Loucy (cell line): ENCODE measurements around the gene IFI44L.

Experiments
- H2AFZ ChIP-seq: fragments of 200-600 bp; sonication (generic); 2 replicates; pipeline ENCODE4 v1.6.0; 2016; ENCODE audit warnings: antibody characterized with exemption, mild to moderate bottlenecking, low read length, moderate library complexity
- H3F3A ChIP-seq: fragments of 200-600 bp; 2 replicates; pipeline ENCODE4 v1.6.0; 2016; ENCODE audit warnings: antibody characterized with exemption, low read depth, mild to moderate bottlenecking
- H3K27me3 ChIP-seq: fragments of 200-600 bp; sonication (generic); 2 replicates; pipeline ENCODE4 v1.6.1; 2014; ENCODE audit warnings: low read length, mild to moderate bottlenecking; ENCODE audit not compliant: insufficient read depth, poor library complexity, severe bottlenecking
- H3K36me3 ChIP-seq: fragments of 200-600 bp; sonication (generic); 2 replicates; pipeline ENCODE4 v1.6.1; 2016; ENCODE audit warnings: low read length; ENCODE audit not compliant: insufficient read depth
- H3K4me1 ChIP-seq: fragments of 200-600 bp; sonication (generic); 2 replicates; pipeline ENCODE4 v1.5.1; 2014; ENCODE audit warnings: low read length, mild to moderate bottlenecking; ENCODE audit not compliant: insufficient read depth, poor library complexity, severe bottlenecking
- H3K4me2 ChIP-seq: fragments of 200-600 bp; sonication (generic); 2 replicates; pipeline ENCODE4 v1.6.0; 2014; ENCODE audit warnings: antibody characterized with exemption, low read length, low read depth, mild to moderate bottlenecking; ENCODE audit not compliant: poor library complexity, severe bottlenecking
- H3K4me3 ChIP-seq: fragments of 200-600 bp; sonication (generic); 2 replicates; pipeline ENCODE4 v1.5.1; 2014; ENCODE audit warnings: low read length, mild to moderate bottlenecking, mixed read lengths; ENCODE audit not compliant: poor library complexity, severe bottlenecking
- H3K79me2 ChIP-seq: fragments of 200-600 bp; sonication (generic); 2 replicates; pipeline ENCODE4 v1.6.1; 2014; ENCODE audit warnings: low read length; ENCODE audit not compliant: insufficient read depth
- H3K9ac ChIP-seq: fragments of 200-600 bp; sonication (generic); 2 replicates; pipeline ENCODE4 v1.6.0; 2014; ENCODE audit warnings: mild to moderate bottlenecking, low read depth, low read length, moderate library complexity; ENCODE audit not compliant: poor library complexity, severe bottlenecking
- H3K9me2 ChIP-seq: fragments of 200-600 bp; sonication (generic); replicated peaks from 2 replicates; pipeline ENCODE4 v1.6.1; 2016; ENCODE audit warnings: low read depth, low read length, mixed read lengths
- H3K9me3 ChIP-seq: fragments of 200-600 bp; sonication (generic); 2 replicates; pipeline ENCODE4 v1.6.1; 2014; ENCODE audit warnings: mild to moderate bottlenecking, antibody characterized with exemption, low read length, low read depth; ENCODE audit not compliant: insufficient read depth
- H4K20me1 ChIP-seq: fragments of 200-600 bp; sonication (generic); 2 replicates; pipeline ENCODE4 v1.6.0; 2014; ENCODE audit warnings: antibody characterized with exemption, low read length, mild to moderate bottlenecking; ENCODE audit not compliant: insufficient read depth, poor library complexity, severe bottlenecking
- EZH2phosphoT487 ChIP-seq: fragments of 200-600 bp; IDR thresholded peaks from 2 replicates; pipeline ENCODE4 v1.6.1; 2018; ENCODE audit warnings: antibody characterized with exemption, mild to moderate bottlenecking, moderate library complexity, borderline replicate concordance
- TF ChIP-seq, protein P1 (sequence below): fragments of 200-600 bp; sonication (generic); conservative IDR thresholded peaks from 2 replicates; pipeline ENCODE4 v1.5.1; 2014; ENCODE audit warnings: mild to moderate bottlenecking, antibody characterized with exemption, low read length

IFI44L gene

DNA sequence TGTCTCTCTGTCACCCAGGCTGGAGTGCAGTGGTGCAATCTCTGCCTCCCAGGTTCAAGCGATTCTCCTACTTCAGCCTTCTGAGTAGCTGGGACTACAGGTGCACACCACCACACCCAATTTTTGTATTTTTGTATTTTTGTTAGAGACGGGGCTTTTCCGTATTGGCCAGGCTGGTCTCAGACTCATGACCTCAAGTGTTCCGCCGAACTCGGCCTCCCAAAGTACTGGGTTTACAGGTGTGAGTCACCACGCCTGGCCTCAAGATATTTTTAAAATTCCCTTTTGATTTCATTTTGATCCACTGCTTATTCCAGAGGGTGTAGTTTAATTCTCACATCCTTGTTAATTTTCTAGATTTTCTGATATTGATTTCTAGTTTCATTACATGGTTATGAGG is 3.8 kb downstream of the IFI44L start:
- 0 out of 2 replicates have a peak, but pooled peaks cover 5% of the 10 kb centered on the region for H3F3A ChIP-seq
- no peak overlapping the region for H3K4me3 ChIP-seq
- no peaks in the 10 kb centered on the region for H3K9me2 ChIP-seq
- H3K79me2 ChIP-seq: no peaks in the 10 kb centered on the region
- H4K20me1 ChIP-seq: no peaks in the 10 kb centered on the region
- peaks cover 11% of the 10 kb centered on the region for H3K4me1 ChIP-seq
- H2AFZ ChIP-seq: no peak overlapping the region
- H3K36me3 ChIP-seq: no peaks in the 10 kb centered on the region
- no peaks in the 10 kb centered on the region for H3K27me3 ChIP-seq
- H3K4me2 ChIP-seq: no peak overlapping the region
- no peak overlapping the region for H3K9ac ChIP-seq
- TF ChIP-seq, protein P1, sequence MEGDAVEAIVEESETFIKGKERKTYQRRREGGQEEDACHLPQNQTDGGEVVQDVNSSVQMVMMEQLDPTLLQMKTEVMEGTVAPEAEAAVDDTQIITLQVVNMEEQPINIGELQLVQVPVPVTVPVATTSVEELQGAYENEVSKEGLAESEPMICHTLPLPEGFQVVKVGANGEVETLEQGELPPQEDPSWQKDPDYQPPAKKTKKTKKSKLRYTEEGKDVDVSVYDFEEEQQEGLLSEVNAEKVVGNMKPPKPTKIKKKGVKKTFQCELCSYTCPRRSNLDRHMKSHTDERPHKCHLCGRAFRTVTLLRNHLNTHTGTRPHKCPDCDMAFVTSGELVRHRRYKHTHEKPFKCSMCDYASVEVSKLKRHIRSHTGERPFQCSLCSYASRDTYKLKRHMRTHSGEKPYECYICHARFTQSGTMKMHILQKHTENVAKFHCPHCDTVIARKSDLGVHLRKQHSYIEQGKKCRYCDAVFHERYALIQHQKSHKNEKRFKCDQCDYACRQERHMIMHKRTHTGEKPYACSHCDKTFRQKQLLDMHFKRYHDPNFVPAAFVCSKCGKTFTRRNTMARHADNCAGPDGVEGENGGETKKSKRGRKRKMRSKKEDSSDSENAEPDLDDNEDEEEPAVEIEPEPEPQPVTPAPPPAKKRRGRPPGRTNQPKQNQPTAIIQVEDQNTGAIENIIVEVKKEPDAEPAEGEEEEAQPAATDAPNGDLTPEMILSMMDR: no peak
- no peak for TF ChIP-seq EZH2phosphoT487
- H3K9me3 ChIP-seq: no peaks in the 10 kb centered on the region

DNA sequence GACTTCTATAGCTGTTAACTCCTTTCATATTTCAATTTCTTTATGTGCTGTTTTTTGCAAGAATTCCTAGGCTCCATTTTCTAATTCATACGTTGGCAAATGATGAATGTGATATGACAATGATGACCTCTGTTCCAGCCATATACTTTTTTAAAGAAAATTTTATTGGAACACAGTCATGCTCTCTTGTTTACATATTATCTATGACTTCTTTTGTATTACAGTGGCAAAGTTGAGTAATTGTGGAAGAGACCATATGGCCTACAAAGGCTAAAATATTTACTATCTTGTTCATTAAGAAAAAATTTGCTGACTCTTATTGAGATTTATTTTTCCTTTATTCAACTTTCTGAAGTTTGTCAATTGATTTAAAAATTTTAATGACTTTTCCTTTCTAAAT is 7.1 kb downstream of the IFI44L start:
- TF ChIP-seq, protein P1: no peak
- TF ChIP-seq EZH2phosphoT487: no peak
- no peaks in the 10 kb centered on the region for H3K9me2 ChIP-seq
- no peaks in the 10 kb centered on the region for H3F3A ChIP-seq
- H4K20me1 ChIP-seq: no peaks in the 10 kb centered on the region
- H3K4me3 ChIP-seq: no peak overlapping the region
- H3K9me3 ChIP-seq: no peaks in the 10 kb centered on the region
- H3K4me1 ChIP-seq: no peaks in the 10 kb centered on the region
- H3K4me2 ChIP-seq: no peak overlapping the region
- no peaks in the 10 kb centered on the region for H3K79me2 ChIP-seq
- no peak overlapping the region for H3K9ac ChIP-seq
- H2AFZ ChIP-seq: no peak overlapping the region
- H3K27me3 ChIP-seq: no peaks in the 10 kb centered on the region
- no peaks in the 10 kb centered on the region for H3K36me3 ChIP-seq

DNA sequence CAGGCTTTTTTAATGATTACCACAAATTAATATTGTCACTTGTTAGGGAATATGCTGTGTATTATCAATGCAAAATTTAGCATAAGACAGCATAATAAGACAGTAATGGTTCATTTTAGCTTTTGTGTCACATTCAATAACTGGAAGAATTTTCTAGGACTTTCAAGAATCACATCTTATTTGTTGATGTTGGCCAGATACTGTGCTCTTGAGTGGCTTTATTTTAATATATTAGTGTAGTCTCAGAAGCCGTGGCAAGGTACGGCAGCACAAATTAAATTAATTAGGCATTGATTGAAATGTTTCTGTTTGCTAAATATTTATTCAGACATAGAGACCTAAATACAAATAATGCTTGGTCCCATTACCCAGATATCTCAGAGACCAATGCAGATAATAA is 10.4 kb downstream of the IFI44L start:
- Histone ChIP-seq H3K9me3 (no peaks in the 10 kb centered on the region), H3K79me2 (no peaks in the 10 kb centered on the region)
- TF ChIP-seq EZH2phosphoT487: no peak
- TF ChIP-seq, protein P1: no peak

More for the DNA sequence above, 10.4 kb downstream of the IFI44L start:
- Histone ChIP-seq H3K4me1 (no peaks in the 10 kb centered on the region), H3K9ac (no peak overlapping the region), H3K9me2 (no peaks in the 10 kb centered on the region), H2AFZ (no peak overlapping the region), H3K36me3 (no peaks in the 10 kb centered on the region), H4K20me1 (no peaks in the 10 kb centered on the region), H3K27me3 (no peaks in the 10 kb centered on the region), H3K4me2 (no peak overlapping the region), H3F3A (no peaks in the 10 kb centered on the region), H3K4me3 (no peak overlapping the region)
